CD4-positive, CD25-positive, alpha-beta regulatory T cell (primary cell): ENCODE data around the gene DBI. TPM values are rescaled to one million over a fixed set of nuclear protein-coding genes. Genes with fewer than 3 reads are reported as not detected.

Source experiments
- ATAC-seq, 2 donors: fragments of 150-1000 bp; cut with Tn5 transposase; one replicate each; pipeline ENCODE4 v1.10.0; 2021; ENCODE audit warnings: low read depth in 2 of 2, moderate number of reproducible peaks in 2 of 2, moderate library complexity in 1 of 2
- DNase-seq, 3 donors: peaks; one replicate each; pipeline versions ENCODE4 v3.0.0 to v3.0.0-alpha.2; 2012 to 2022; ENCODE audit warnings: mixed read lengths in 1 of 3
- H3K27ac ChIP-seq: one replicate; pipeline ENCODE4 v1.7.0; 2013; ENCODE audit warnings: mild to moderate bottlenecking, low read length; ENCODE audit not compliant: insufficient read depth, poor library complexity, severe bottlenecking
- H3K27me3 ChIP-seq: one replicate; pipeline ENCODE4 v1.7.0; 2013; ENCODE audit warnings: low read length; ENCODE audit not compliant: control insufficient read depth, insufficient read depth
- H3K36me3 ChIP-seq: one replicate; pipeline ENCODE4 v1.7.0; 2013; ENCODE audit warnings: mild to moderate bottlenecking, low read length, moderate library complexity; ENCODE audit not compliant: control insufficient read depth, insufficient read depth
- H3K4me1 ChIP-seq: 2 replicates; pipeline ENCODE4 v1.7.0; 2013; ENCODE audit warnings: mild to moderate bottlenecking, low read length; ENCODE audit not compliant: insufficient read depth, control insufficient read depth, poor library complexity, severe bottlenecking
- H3K4me3 ChIP-seq: one replicate; pipeline ENCODE4 v1.7.0; 2013; ENCODE audit warnings: low read depth, mild to moderate bottlenecking, low read length, moderate library complexity
- H3K9me3 ChIP-seq, 2 experiments: 1 replicate in 1 of 2; 2 replicates in 1 of 2; pipeline ENCODE4 v1.7.0; 2013; ENCODE audit warnings: low read length in 2 of 2, mild to moderate bottlenecking in 1 of 2, moderate library complexity in 1 of 2; ENCODE audit not compliant: control insufficient read depth in 2 of 2
- H3K27ac Mint-ChIP-seq, 3 donors: one replicate each; pipeline ENCODE4 v1.8.0; 2020 to 2022; ENCODE audit warnings: mild to moderate bottlenecking in 3 of 3, mixed read lengths in 3 of 3, moderate library complexity in 2 of 3
- H3K27me3 Mint-ChIP-seq: one replicate; pipeline ENCODE4 v1.8.0; 2022; ENCODE audit warnings: mild to moderate bottlenecking, mixed read lengths
- H3K36me3 Mint-ChIP-seq: one replicate; pipeline ENCODE4 v1.8.0; 2020; ENCODE audit warnings: mixed read lengths
- H3K4me1 Mint-ChIP-seq, 4 donors: one replicate each; pipeline ENCODE4 v1.8.0; 2020 to 2022; ENCODE audit warnings: mixed read lengths in 4 of 4, mild to moderate bottlenecking in 1 of 4
- H3K4me3 Mint-ChIP-seq, 4 donors: one replicate each; pipeline ENCODE4 v1.8.0; 2020 to 2022; ENCODE audit warnings: mild to moderate bottlenecking in 4 of 4, mixed read lengths in 4 of 4, moderate library complexity in 3 of 4
- H3K9me3 Mint-ChIP-seq, 7 donors: one replicate each; pipeline ENCODE4 v1.8.0; 2020 to 2022; ENCODE audit warnings: mixed read lengths in 7 of 7, mild to moderate bottlenecking in 3 of 7, moderate library complexity in 2 of 7
- polyA plus RNA-seq, 4 donors: library from polyadenylated mRNA; unstranded; fragments of 300-500 nt; fragmentation: Illumina TruSeq; gene quantifications; one replicate each; pipeline ENCODE4 v1.2.3, GENCODE V29; 2021
- total RNA-seq: library from RNA; stranded (reverse); gene quantifications from one replicate; pipeline ENCODE4 v1.2.3, GENCODE V29; 2022

DBI gene
- 49.9 TPM for total RNA-seq
- 100 to 1,000 TPM; 346 to 556 (median 398) TPM for polyA plus RNA-seq

- H3K27me3 ChIP-seq = no peaks in the 10 kb centered on the region
- ATAC-seq = peak; percentile 96 to 97
These were observed at the start of gene DBI, which contains the start of gene C2orf76 for GRCh38 chr2:119366649-119367471. TSS of gene DBI (plus strand) at chr2:119366977. CDS start at chr2:119367052, 75 bp downstream. TSS of gene C2orf76 (minus strand) at chr2:119366834. CDS start at chr2:119339959, 26,875 bp downstream.

GRCh38 chr2:119317554-119317953 is 49.2 kb upstream of the DBI start:
- Mint-ChIP-seq H3K9me3 (no peaks in the 10 kb centered on the region), H3K36me3 (peaks cover 3% of the 10 kb centered on the region), H3K4me3 (no peak overlapping the region), H3K27ac (no peak overlapping the region), H3K4me1 (no peaks in the 10 kb centered on the region), H3K27me3 (no peaks in the 10 kb centered on the region)
- Histone ChIP-seq H3K9me3 (no peaks in the 10 kb centered on the region), H3K4me3 (no peak overlapping the region), H3K27ac (no peak overlapping the region), H3K36me3 (no peaks in the 10 kb centered on the region), H3K4me1 (no peaks in the 10 kb centered on the region), H3K27me3 (no peaks in the 10 kb centered on the region)
- DNase-seq (no peak), ATAC-seq (no peak)

More at GRCh38 chr2:119366649-119367471, at the start of gene DBI, which contains the start of gene C2orf76:
- Mint-ChIP-seq H3K27me3 (no peaks in the 10 kb centered on the region), H3K36me3 (peaks cover 22% of the 10 kb centered on the region), H3K4me3 (peak within 1 kb of the TSS; percentile 96 to 99 (median 98)), H3K27ac (peak within 1 kb of the TSS; percentile 87 to 97 (median 92)), H3K9me3 (no peaks in the 10 kb centered on the region), H3K4me1 (peaks cover 8 to 66% (median 41%) of the 10 kb centered on the region in 4 donors)
- DNase-seq = peak; percentile 88 to 98 (median 91)
- peaks cover 30% of the 10 kb centered on the region for H3K36me3 ChIP-seq
- H3K9me3 ChIP-seq = no peaks in the 10 kb centered on the region
- H3K27ac ChIP-seq = peak within 1 kb of the TSS; percentile 79
- H3K4me3 ChIP-seq = peak within 1 kb of the TSS; percentile 96
- peaks cover 37% of the 10 kb centered on the region for H3K4me1 ChIP-seq

- H3K36me3 ChIP-seq = no peaks in the 10 kb centered on the region
- no peaks in the 10 kb centered on the region for H3K4me1 ChIP-seq
- H3K27me3 ChIP-seq = no peaks in the 10 kb centered on the region
- no peaks in the 10 kb centered on the region for H3K9me3 Mint-ChIP-seq
- H3K36me3 Mint-ChIP-seq = peaks cover 6% of the 10 kb centered on the region
- H3K27ac Mint-ChIP-seq = no peak overlapping the region
- no peaks in the 10 kb centered on the region for H3K9me3 ChIP-seq
- no peaks in the 10 kb centered on the region for H3K27me3 Mint-ChIP-seq
- no peak overlapping the region for H3K27ac ChIP-seq
- no peak overlapping the region for H3K4me3 Mint-ChIP-seq
- no peak overlapping the region for H3K4me3 ChIP-seq
- no peaks in the 10 kb centered on the region for H3K4me1 Mint-ChIP-seq
- DNase-seq = no peak
- no peak for ATAC-seq
These were observed 47.2 kb upstream of the DBI start for GRCh38 chr2:119319593-119319992.

GRCh38 chr2:119323459-119323858 is 43.3 kb upstream of the DBI start:
- H3K27ac Mint-ChIP-seq = no peak overlapping the region
- peaks cover 3% of the 10 kb centered on the region for H3K36me3 Mint-ChIP-seq
- no peaks in the 10 kb centered on the region for H3K9me3 ChIP-seq
- H3K27me3 ChIP-seq = no peaks in the 10 kb centered on the region
- no peaks in the 10 kb centered on the region for H3K27me3 Mint-ChIP-seq
- H3K4me1 Mint-ChIP-seq = no peaks in the 10 kb centered on the region
- no peak for DNase-seq
- ATAC-seq = no peak
- H3K9me3 Mint-ChIP-seq = no peaks in the 10 kb centered on the region
- H3K4me1 ChIP-seq = no peaks in the 10 kb centered on the region
- H3K36me3 ChIP-seq = no peaks in the 10 kb centered on the region
- H3K27ac ChIP-seq = no peak overlapping the region
- no peak overlapping the region for H3K4me3 Mint-ChIP-seq
- no peak overlapping the region for H3K4me3 ChIP-seq

GRCh38 chr2:119324685-119325270 is 42.0 kb upstream of the DBI start:
- H3K4me3 ChIP-seq = no peak overlapping the region
- H3K27me3 ChIP-seq = no peaks in the 10 kb centered on the region
- H3K36me3 ChIP-seq = no peaks in the 10 kb centered on the region
- Mint-ChIP-seq H3K27me3 (no peaks in the 10 kb centered on the region), H3K4me3 (no peak overlapping the region), H3K36me3 (peaks cover 3% of the 10 kb centered on the region), H3K9me3 (no peaks in the 10 kb centered on the region), H3K27ac (no peak overlapping the region), H3K4me1 (no peaks in the 10 kb centered on the region)
- H3K4me1 ChIP-seq = no peaks in the 10 kb centered on the region
- H3K9me3 ChIP-seq = no peaks in the 10 kb centered on the region
- H3K27ac ChIP-seq = no peak overlapping the region
- ATAC-seq = no peak
- DNase-seq = no peak

GRCh38 chr2:119326938-119327337 is 39.8 kb upstream of the DBI start:
- Histone ChIP-seq H3K36me3 (no peaks in the 10 kb centered on the region), H3K4me1 (no peaks in the 10 kb centered on the region), H3K9me3 (no peaks in the 10 kb centered on the region), H3K27me3 (no peaks in the 10 kb centered on the region), H3K4me3 (no peak overlapping the region), H3K27ac (no peak overlapping the region)
- ATAC-seq (no peak), DNase-seq (no peak)
- Mint-ChIP-seq H3K9me3 (no peaks in the 10 kb centered on the region), H3K27me3 (no peaks in the 10 kb centered on the region), H3K36me3 (peaks cover 10% of the 10 kb centered on the region), H3K4me1 (no peaks in the 10 kb centered on the region), H3K4me3 (no peak overlapping the region), H3K27ac (no peak overlapping the region)

- no peak for ATAC-seq
- peaks cover 10% of the 10 kb centered on the region for H3K36me3 Mint-ChIP-seq
- no peaks in the 10 kb centered on the region for H3K9me3 Mint-ChIP-seq
- no peak overlapping the region for H3K27ac Mint-ChIP-seq
- DNase-seq = no peak
- Histone ChIP-seq H3K27ac (no peak overlapping the region), H3K36me3 (no peaks in the 10 kb centered on the region), H3K4me1 (no peaks in the 10 kb centered on the region), H3K4me3 (no peak overlapping the region), H3K9me3 (no peaks in the 10 kb centered on the region), H3K27me3 (no peaks in the 10 kb centered on the region)
- H3K4me1 Mint-ChIP-seq = no peaks in the 10 kb centered on the region
- H3K27me3 Mint-ChIP-seq = no peaks in the 10 kb centered on the region
- no peak overlapping the region for H3K4me3 Mint-ChIP-seq
These were observed 39.3 kb upstream of the DBI start for GRCh38 chr2:119327431-119327830.
